HG03196 (cell line): Measurements from ENCODE around the gene CCDC157.

Experiments used
- ATAC-seq: cut with Tn5 transposase; IDR thresholded peaks from one replicate; pipeline ENCODE4 v1.9.1; 2021; ENCODE audit not compliant: unreplicated experiment

The CCDC157 gene

DNA sequence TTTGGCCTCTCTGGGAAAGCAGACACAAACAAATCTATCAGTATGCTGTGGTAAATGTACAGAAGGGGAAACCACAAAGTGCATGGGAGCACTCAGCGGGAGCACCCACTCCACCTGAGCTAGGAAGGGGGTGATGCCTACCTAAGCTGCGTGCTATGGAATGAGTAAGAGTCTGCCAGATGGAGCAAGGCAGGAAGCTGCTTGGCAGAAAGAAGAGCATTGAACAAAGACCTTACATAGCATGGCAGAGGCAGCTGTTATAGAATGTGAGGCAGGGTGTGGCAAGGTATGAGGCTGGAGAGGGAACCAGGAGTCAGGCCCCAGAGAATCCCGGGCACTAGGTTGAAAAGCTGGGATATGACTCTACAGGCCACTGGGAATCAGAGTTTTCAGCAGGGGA lies 55.0 kb downstream of the CCDC157 start:
- ATAC-seq, result no peak

DNA sequence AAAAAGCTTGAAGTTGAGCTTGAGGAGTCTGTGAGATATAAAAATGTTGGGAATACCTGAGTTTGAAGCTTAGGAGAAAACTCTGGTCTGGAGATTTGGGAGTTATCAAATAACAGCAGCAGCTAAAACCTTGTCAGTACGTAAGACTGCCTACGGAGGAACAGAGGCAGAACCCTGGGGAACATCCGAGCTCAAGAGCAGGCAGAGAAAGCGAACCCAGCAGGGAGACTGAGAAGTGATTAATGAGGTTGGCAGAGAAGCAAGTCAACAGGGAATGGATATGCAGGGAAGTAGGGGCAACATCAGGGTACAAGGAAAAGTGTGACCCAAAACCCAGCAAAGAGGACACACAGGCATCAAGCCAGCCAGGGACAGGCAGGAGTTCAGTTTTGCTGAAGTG lies 56.2 kb downstream of the CCDC157 start:
- ATAC-seq, result no peak

DNA sequence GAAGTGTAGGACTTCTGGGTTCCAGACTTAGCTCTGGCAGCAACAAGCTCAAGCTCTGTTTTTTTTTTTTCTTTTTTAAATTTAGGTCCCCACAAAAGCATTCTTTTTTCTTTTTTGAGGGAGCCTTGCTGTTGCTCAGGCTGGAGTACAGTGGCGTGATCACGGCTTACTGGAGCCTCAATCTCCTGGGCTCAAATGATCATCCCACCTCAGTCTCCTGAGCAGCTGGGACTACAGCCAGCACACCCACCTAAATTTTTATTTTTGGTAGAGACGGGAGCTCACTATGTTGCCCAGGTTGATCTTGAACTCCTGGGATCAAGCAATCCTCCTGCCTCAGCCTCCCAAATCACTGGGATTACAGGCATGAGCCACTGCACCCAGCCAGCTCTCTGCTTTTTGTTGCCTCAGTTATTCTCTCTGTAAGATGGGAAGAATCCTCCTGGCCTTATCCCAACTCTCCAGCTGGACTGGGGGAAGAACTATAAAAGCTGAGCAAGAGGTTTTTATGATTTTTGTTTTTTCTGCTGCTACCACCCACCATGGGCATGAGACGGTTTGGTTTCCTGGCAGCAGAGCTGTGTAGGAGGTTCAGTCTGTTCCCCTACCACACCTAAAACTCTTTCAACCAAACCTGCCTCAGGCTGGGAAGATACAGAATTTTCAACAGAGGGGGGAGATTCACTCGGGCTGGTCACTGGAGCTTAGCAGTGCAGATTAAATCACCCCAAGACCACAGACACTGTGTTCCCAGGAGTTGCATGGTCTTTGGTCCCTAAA lies 57.1 kb downstream of the CCDC157 start:
- no peak for ATAC-seq

DNA sequence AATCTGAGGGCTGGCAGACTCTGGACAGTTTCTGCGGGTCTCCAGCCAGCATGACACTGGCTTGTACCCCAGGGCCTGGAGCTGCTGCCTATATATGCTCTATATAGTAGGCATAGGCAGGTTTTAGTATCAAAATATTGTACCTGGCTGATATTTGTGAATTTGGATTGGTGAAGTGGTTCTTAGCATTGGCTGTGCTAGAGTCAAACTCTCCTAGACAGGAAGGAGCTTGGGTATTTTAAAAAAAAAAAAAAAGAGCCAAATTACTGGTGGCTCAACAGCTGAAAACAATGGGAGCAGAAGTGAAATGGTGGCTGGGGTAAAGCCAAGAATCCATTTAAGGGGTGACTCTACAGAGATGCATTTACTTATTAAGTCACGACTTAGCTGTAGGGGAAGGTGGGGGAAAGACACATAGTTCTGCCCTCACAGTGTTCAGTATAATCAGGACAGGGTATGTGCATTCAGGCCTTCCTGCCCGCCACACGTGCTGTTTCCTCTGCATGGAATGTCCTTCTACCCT lies 57.8 kb downstream of the CCDC157 start:
- ATAC-seq, result no peak

DNA sequence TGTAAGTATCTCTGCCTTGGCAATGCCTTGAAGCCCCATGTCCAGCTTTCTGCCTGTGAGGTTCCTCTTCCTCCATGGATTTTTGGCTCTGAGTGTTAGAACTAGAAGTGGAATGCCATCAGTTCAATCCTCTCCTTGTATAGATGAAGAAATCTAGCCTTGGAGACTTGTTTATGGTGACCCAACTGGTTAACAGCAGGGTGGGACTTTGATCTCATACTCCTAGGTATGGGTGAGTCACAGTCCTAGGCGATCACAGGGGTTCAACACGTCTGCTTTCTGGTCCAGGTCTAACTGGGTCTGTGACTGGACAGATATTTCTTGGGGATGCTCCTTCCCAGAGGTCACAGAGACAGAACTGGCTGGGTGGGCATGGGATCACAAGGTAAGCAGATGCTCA lies 59.6 kb downstream of the CCDC157 start:
- ATAC-seq, result no peak

DNA sequence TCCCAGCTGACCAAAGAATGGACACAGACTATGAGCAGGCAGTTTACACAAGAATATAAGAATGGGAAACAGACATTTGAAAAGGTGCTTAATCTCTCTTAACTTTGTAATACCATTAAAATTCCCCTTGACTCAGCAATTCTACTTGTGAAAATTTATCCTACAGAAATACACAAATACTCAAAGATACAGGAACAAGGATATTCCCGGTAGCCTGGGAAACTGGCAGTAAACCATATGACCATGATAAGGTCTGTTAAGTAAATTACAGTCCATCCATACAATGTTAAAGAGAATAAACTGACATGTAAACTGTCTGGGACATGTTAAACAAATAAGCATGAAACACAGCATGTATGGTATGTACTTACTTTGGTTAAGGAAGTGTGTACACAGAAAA lies 60.0 kb downstream of the CCDC157 start:
- ATAC-seq, result no peak

DNA sequence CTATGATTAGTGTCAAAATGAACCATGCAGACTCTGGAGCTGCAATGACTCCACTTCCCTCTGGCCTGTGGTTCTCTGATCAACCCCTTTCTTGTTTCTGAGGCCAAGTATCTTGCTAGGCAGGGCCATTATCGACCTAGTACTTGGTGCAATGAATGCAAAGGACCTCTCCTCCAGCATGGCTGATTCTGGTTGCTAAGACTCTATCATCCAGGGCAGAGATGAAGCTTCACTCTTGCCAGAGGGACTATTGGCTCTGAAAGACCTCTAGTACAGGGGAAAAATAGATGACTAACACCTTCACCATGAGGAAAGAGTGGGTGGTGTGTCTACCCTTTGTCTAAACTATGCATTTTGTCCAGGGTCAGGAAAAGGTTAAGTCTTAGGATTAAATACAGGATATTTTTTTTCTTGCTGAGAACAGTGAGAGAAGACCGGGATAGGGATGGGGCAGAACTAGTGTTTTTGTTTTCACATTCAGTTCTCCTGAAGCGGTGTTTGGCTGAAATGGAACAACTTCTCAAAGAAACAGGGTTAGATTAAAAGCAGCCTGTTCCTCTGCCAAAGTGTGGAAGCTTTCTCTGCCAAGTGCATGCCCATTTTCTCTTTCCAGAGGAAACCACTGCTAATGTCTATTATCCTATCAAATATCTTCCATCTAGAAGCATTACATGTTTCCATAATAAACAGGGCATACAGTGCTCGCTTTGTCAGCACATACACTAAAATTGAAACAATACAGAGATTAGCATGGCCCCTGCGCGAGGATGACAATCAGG lies 63.7 kb downstream of the CCDC157 start:
- no peak for ATAC-seq

DNA sequence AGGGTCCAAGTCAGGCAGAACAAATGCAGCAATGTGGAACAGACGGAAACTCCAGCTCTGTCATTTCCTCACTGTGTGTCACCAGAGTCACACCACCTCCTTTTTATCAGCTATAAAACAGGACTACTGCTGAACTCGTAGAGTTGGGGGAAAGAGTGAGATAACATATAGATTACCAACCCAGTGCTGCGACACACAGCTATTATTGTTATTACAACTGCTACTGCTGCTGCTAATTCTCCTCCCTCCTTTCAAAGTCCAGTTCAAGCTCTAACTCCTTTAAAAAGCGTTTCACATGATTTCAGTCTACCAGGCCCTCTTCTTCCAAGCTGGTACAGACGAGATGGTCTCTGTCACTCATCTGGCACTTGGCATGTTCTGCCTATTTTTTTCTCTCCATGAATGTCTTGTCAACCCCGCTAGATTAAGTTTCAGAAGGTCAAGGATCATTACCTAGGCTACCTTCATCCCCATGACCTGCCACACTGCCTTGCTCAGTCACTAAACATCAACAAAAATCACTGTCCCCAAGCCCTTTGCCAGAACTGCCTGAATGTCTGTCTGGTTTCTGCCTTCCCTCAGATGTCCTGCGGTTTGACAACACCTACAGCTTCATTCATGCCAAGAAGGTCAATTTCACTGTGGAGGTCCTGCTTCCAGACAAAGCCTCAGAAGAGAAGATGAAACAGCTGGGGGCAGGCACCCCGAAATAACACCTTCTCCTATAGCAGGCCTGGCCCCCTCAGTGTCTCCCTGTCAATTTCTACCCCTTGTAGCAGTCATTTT lies 65.1 kb downstream of the CCDC157 start:
- no peak for ATAC-seq

DNA sequence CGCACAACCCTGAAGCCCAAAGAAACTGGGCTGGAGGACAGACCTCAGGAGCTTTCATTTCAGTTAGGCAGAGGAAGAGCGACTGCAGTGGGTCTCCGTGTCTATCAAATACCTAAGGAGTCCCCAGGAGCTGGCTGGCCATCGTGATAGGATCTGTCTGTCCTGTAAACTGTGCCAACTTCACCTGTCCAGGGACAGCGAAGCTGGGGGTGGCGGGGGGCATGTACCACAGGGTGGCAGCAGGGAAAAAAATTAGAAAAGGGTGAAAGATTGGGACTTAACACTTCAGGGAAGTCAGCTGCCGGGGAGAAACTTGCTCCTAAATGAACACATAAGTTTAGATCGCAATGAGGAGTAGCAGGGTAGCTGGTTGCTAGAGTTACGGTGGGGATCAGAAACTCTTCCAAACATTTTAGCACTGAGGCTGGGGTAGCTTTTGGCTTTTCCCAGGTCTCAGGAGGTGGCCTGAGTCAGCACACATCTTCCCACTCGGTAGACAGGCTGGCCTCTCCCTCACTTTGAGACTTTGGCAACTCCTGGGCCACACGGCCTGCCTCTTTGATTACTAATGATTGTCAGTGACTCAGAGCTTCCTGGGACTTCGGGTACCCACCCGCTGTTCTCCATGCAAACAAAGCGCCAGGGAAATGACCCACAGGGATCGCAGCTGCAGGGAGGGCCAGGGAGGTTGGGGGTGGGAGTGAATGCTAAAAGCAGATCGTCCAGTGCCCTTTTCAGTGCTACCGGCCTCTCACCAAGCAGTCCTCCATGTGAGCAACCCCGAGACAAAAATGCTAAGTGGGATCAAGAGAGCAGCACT lies 65.9 kb downstream of the CCDC157 start:
- ATAC-seq, result no peak

DNA sequence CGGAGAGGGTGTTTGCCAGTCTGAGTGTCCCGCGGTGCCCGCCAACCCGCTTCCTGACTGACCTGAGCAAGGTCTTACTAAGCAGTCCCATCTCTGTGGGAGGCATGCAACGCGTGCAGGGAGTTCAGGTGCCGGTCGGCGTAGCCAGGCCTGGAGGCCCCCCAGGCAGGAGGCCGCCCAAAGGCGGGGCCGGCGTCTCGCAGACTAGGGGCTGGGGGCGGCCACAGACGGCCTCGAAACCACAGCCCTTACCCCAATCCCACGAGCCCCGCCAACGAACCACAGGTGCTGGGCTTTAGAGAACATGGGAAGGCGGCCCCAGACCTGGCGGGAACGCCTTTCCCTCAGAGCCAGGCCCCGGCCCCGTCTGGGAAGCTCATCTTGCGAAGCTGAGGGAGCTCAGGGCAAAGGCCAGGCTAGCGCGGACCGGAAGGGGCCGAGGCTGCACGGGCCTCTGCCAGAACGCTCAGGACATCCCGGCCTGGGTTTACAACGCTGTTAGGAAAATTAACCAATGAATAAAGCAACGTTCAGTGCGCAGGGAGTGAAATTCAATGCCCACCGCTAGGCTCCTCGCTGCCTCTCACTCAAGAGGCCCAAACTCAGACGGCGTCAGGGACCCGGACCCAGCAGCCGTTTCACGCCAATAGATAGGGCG lies 66.6 kb downstream of the CCDC157 start:
- ATAC-seq, result peak; percentile 31

DNA sequence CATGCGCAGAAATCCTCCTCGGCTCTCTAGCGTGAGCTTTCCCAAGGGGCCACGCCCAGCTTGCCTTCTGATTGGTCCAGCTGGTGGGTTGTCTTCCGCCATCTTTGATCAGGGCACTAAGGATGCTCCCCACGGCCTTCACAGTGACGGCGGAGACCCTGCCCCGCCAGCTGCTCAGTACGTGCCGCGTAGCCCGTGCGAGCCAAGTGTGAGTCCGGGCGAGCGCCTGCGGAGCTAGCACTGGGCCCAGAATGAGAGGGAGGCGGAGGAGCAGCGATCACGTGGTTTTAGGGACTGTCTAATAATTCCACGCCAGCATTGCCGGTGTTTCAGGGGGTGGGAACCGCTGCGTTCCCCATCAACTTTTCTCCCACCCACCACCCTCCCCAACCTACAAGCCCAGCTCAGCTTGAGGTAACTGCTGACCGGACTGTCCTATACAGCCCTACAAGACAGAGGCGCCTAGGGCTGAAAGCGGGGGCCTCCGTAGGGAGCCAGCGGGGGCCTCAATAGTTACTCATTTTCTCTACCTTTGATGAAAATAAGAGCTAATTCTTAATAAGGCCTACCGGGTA lies 67.2 kb downstream of the CCDC157 start:
- ATAC-seq, result peak; percentile 87

DNA sequence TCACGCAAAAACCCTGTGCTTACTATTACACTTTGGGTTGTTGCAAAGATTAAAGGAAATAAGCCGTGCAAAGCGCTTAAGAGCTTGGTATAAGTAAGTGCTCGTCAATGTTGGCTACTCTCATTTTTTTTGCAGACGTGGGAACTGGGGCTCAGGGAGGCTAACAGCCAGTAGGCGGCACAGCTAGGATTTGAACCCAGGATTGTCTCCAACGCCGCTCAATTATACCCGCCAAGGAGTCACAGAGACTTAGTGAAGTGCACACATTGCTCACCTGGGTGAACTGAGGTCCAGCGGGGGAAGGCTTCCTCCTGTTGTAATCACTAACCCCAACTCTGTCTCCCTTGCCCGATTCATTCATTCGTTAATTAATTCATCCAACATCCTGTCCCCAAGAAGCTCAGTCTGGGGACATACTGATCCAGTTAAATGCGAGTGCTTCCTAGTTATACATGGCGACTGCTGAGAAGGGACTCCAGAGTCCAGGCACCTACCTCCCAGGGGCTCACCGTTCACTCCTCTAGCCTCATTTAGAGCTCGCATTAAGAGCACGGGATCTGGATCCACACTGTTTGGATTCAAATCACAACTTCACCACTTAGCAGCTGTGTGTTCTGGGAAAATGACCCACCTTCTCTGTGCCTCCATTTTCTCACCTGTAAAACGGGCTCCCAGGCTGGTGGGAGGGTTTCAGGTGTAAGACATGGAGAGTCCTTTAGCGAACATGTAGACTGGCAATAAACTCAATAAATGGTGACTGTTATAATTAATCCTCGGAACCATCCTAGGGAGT lies 67.9 kb downstream of the CCDC157 start:
- no peak for ATAC-seq

DNA sequence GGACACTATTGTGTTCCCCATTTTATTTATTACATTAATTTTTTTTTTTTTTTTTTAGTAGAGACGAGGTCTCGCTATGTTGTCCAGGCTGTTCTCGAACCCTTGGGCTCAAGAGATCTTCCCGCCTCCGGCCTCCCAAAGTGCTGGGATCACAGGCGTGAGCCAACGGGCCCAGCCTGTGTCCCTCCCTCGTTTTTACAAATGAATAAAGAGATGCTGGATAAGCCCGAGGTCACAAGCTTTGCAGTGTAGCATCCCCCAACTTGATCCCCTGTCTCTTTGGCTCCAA lies 68.5 kb downstream of the CCDC157 start:
- ATAC-seq, result no peak

DNA sequence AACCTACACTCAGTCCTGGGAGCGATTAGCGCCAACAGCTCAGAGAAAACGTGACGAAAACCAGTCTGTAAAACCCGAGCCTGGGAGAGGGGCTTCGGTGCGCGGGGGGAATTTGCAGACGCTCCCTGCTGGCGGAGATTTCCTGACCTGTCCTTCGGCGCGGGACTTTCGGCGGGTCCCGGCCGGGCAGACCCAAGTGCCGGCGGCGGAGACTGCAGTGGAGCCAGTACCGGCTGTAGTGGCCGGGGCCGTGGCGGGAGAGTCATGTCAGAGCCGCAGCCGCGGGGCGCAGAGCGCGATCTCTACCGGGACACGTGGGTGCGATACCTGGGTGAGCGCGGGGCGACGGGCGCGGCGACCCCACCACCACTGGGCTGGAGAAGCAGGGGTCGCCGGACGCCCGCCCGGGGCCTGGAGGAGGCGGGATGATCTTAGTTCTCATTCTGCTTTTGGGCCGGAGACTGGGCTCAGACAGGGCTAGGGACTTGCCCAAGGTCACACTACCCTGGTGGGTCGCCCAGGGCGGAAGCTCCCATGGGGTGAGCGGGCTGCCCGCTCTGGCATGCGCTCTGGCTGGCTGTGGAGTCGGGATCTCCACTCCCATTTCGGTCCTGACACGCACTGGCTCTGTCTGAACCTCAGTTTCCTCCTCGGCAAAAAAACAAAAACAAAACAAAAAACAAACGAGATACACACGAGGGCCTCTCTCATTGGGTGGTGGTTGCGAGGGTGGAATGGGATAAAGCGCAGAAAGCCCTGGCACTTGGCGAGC lies 69.0 kb downstream of the CCDC157 start, which contains the start of gene MTFP1:
Gene MTFP1, plus strand, starts transcription at position 153 of the 772 bp plus-strand sequence. Its CDS starts 112 bp downstream, at position 265.
- no peak for ATAC-seq
